Left renal pelvis (tissue), 4 donors: Measurements from ENCODE around the gene TNFAIP6. TPM values are rescaled to one million over a fixed set of nuclear protein-coding genes. Genes with fewer than 3 reads are reported as not detected.

ENCODE experiments used
- DNase-seq, 4 donors: peaks; one replicate each; pipeline ENCODE4 v3.0.0-alpha.2; 2013; ENCODE audit warnings: low read depth in 4 of 4, low spot score in 3 of 4
- polyA plus RNA-seq, 4 donors: library from polyadenylated mRNA; unstranded; fragments of 120-200 nt; gene quantifications; one replicate each; pipeline ENCODE4 v1.2.1, GENCODE V29; 2013; ENCODE audit not compliant: insufficient read length in 4 of 4

TNFAIP6 gene
- polyA plus RNA-seq, 4 donors, result 0.90 to 32.4 (median 3.7) TPM

DNA sequence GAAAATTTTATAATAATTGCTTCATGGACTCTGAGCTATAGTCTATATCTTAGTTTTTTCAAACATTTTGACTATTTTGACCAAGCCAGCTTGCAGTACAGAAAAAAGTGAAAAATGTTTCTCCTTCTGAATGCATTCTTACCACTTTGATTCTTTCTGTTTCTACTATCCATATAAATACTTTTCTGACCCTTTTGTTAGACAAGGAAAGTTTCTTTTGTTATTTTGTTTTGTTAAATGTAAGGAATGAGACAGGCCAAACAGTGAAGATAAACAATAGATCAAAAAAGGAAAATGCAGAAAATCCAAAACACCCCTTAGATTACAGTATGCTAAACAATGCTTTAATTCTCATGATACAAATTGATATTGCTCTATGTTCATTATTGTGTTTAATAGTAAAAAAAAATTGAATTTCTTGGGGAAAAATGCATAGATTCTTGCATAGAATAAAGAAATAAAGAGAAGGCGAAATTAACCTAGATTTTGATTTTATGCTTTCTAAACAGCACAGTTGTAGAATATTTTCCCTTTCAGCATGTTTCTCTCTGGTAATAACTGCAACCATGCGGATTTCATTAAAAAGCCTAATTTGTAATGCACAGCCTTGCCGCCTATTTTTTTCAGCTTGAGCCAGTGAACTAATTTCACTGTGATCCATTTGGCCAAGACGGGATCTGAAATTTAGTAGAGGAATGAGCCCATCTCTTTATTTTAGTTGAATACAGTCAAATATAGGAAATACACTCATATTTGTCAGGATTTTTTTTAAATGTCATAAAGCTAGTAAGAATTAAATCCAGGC is 976 bp downstream of the TNFAIP6 start:
- no peak for DNase-seq

- no peak for DNase-seq
Measured at GRCh38 chr2:151359768-151360461, 2.5 kb downstream of the TNFAIP6 start.

GRCh38 chr2:151361674-151362370 is 4.4 kb downstream of the TNFAIP6 start:
- no peak for DNase-seq

DNA sequence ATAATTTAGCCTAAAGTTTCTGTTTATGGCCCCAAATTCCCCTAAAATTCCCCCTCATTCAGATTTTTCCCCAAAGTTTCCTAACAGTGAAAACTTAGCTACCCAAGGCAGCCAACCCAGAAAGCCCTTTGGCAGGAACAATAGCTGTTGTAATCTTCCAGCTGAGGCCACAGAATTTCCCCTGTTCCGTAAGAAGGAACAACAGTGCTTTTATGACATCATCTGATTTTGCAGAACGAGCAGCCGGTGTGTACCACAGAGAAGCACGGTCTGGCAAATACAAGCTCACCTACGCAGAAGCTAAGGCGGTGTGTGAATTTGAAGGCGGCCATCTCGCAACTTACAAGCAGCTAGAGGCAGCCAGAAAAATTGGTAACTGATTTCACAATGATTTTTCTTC is 6.3 kb downstream of the TNFAIP6 start:
- no peak for DNase-seq

DNA sequence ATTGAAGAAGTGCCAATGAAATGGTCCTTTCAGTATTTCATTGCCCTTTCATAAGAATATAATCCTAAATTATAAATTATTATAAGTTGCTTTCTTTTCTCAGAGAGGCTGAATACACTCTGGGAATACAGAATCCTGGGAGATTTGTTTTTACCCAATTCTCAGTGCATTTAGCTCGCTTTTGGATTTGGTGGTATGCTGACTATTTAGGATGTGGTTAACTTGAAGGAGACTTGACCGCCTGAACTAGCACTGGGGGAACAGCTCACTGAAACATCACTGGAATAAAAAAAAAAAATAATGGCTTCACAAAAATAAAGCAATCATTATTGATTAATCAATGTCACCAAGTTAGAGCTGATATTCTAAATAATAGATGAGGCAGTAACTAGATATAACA is 10.2 kb downstream of the TNFAIP6 start:
- no peak for DNase-seq

DNA sequence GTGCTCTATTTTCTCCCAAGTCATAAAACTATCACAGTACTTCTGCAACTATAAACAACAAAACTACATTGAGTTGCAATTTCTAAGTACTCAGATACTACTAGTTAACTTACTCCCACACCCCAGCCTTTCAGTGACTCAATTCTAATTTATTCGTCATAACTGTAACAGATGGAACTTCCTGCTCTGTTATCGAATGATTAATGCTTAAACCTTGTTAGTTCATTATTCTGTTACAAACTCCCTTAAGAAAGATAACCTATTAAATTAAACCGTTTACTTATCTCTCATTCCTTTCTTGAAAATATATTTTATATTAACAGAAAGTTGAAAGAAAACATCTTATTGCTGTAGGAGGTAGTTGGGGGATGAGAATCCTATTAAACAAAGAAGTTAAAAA is 17.0 kb downstream of the TNFAIP6 start:
- DNase-seq, result peak in 1 of 4 donors; percentile 35

DNA sequence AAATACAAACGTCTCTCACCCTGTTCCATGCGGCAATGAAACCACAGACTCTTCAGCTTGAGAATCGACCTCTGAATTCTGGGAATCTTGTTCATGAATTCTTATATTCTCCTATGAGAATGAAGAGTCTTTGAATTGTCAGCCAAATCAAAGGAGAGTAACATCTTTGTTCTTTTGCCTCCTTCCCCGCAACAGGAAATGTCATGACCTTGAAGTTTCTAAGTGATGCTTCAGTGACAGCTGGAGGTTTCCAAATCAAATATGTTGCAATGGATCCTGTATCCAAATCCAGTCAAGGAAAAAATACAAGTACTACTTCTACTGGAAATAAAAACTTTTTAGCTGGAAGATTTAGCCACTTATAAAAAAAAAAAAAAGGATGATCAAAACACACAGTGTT is 21.8 kb downstream of the TNFAIP6 start:
- no peak for DNase-seq

DNA sequence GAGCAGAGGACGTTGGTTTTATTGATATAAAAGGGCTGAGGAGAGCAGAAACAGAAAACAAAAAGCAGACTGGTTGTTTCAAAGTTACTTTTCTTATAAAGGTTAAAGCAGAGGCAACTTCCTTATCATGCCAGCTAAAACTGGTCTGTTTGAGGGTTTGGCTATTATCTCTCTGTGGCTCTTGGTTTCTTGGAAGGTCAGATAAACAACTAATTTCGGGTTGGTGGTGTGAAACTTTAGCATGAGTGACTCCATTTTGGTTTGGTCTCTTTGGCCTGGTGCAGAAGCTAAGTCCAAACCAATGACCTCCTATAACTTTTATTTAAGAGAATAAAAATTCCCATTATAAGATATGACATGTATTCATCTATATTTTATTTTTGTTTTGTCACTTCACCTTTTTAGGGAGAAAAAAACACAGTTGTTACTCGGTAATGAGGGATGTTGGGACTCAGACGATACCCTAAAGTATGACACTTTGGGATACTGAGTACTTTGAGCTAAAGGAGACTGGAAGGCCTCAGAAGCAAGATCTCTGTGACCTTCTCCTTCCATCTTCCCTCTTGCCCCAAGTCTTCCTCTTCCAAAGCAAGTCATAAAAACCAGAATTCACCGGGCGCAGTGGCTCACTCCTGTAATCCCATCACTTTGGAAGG is 23.3 kb downstream of the TNFAIP6 start:
- no peak for DNase-seq

DNA sequence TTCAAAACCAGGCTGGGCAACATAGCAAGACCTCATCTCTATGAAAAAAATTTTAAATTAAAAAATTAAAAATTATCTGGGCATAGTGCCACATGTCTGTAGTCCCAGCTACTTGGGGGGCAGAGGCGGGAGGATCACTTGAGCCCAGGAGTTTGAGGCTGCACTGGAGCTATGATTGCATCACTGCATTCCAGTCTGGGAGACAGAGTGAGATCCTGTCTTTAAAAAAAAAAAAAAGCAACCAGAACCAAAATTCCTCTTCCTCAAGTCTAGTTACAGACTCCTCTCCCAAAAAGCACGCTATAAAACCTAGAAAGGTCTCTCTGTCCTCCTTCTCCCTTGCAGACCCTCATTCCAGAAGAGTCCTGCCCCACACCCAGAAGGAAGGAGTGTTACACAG is 23.9 kb downstream of the TNFAIP6 start:
- no peak for DNase-seq

- DNase-seq, result no peak
Measured at GRCh38 chr2:151388011-151388410, 30.6 kb downstream of the TNFAIP6 start.

DNA sequence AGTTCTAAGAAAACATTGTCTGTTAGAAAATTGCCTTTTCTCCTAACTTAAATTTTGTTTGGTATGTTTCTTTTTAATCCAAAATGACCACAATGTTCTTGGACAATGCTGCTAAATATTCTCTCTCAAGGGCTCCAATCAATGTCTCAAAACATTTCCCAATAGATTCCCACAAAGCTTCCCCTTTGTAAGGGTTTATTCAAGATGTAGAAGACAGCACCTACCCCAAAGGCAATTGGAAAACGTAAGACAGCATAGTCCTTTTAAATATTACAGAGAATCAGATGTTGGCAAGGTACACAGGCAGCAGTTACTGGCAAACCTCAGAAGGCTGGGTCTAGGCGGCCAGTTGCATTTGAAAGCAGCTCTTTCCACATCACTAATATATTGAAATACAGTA is 34.0 kb downstream of the TNFAIP6 start:
- DNase-seq, result no peak

- DNase-seq, result no peak
Measured at GRCh38 chr2:151394509-151394908, 37.1 kb downstream of the TNFAIP6 start.

DNA sequence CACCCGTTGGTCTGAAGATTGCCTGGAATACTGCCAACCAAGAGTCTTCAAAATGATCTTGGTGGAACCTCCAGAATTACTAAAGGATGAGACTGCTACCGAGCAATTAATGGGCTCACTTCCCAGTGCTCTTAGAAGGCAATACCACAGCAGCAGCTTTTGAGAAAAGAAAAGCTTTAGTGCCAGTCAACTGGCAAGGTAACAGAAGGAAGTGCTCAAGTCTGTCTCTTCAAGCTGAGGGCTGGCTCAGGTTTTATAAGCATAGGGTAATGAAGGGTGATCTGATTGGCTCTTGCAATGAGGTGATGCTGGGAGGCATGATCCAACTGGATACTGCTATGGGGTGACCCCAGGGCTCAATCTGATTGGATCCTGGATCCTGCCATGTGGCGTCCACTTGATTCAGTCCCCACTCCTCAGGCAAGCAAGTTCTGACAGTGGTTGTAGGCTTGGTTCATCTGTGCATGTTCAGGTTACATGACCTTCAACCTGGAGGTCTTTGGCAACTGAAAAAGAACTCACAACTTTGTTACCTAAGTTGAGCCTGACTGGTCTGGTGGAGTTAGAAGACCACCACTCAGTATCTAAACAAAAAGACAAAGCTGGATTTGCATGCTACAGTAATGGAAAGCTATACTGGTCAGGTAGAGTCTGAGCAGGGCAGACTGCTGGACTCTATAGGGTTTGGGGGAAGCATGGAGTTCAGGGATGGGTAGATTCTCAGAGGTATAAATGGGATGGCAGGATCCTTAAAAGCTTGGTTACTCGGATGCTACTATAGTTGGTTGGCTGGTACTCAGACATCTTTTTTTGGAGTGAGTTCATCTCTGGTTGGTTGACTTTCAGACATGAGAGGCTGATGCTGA is 38.4 kb downstream of the TNFAIP6 start:
- no peak for DNase-seq

- no peak for DNase-seq
Measured at GRCh38 chr2:151399981-151400380, 42.6 kb downstream of the TNFAIP6 start.

DNA sequence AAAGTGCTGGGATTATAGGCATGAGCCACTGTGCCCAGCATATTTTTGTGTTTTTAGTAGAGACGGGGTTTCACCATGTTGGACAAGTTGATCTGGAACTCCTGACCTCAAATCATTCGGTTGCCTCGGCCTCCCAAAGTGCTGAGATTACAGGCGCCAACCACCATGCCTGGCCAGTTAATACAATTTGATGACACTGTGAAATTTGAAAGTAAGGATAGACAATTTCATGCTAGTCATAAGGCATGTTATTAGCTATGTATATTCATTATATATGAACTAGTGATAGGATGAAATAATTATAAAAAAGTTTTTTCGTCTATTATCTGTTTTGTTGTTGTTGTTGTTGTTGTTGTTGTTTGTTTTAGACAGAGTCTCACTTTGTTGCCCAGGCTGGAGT is 43.8 kb downstream of the TNFAIP6 start:
- DNase-seq, result no peak

DNA sequence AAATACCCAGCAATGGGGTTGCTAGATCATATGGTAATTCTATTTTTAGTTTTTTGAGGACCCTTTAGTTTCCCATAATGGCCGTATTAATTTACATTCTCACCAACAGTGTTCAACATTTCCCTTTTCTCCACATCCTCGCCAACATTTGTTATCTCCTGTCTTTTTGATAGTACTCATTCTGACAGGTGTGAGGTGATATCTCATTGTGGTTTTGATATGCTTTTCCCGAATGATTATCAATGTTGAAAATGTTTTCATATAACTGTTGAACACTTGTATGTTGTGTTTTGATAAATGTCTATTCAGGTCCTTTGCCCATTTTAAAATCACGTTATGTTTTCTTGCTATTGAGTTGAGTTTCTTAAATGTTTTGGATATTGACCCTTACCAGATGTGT is 46.5 kb downstream of the TNFAIP6 start:
- no peak for DNase-seq

DNA sequence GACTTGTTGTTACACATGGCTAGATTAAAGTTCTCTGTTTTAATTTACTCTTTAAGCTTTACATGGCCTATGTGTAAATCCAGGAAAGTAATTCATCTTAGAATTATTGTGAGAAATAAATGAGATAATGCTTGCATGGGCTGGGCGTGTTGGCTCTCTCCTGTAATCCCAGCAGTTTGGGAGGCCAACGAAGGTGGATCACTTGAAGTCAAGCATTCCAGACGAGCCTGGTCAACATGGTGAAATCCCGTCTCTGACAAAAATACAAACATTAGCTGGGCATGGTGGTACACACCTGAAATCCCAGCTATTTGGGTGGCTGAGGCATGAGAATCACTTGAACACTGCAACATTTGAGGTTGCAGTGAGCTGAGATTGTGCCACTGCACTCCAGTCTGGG is 48.0 kb downstream of the TNFAIP6 start:
- DNase-seq, result no peak

DNA sequence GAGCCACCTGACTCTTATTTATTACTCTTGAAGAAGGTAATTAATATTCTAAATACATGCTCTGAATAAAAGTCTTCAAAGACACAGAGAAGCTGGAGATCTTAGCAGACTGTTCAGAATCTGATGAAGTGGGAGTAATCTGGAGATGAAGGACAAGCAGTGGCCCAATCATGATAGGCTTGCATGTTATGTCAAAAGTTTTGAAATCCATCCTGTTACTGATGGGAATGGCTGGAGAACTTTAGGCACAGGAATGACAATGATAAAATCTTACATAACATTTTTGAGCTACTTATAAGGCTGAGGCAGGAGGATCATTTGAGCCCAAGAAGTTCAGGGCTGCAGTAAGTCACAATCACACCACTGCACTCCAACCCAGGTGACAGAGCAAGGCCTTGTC is 49.9 kb downstream of the TNFAIP6 start:
- DNase-seq, result no peak

GRCh38 chr2:151408788-151409600 is 51.6 kb downstream of the TNFAIP6 start:
- DNase-seq, result no peak
